GM12872 (cell line): Measurements from ENCODE around the gene RPL37A.
A peak's percentile ranks its signal among the peaks of the same experiment; 100 is the strongest.

Source experiments
- TF ChIP-seq, protein P1 (sequence below): IDR thresholded peaks from 3 replicates; pipeline ENCODE4 v1.5.1; 2011; ENCODE audit warnings: low read depth, mild to moderate bottlenecking, low read length, moderate library complexity; ENCODE audit not compliant: insufficient read depth

The RPL37A gene

DNA sequence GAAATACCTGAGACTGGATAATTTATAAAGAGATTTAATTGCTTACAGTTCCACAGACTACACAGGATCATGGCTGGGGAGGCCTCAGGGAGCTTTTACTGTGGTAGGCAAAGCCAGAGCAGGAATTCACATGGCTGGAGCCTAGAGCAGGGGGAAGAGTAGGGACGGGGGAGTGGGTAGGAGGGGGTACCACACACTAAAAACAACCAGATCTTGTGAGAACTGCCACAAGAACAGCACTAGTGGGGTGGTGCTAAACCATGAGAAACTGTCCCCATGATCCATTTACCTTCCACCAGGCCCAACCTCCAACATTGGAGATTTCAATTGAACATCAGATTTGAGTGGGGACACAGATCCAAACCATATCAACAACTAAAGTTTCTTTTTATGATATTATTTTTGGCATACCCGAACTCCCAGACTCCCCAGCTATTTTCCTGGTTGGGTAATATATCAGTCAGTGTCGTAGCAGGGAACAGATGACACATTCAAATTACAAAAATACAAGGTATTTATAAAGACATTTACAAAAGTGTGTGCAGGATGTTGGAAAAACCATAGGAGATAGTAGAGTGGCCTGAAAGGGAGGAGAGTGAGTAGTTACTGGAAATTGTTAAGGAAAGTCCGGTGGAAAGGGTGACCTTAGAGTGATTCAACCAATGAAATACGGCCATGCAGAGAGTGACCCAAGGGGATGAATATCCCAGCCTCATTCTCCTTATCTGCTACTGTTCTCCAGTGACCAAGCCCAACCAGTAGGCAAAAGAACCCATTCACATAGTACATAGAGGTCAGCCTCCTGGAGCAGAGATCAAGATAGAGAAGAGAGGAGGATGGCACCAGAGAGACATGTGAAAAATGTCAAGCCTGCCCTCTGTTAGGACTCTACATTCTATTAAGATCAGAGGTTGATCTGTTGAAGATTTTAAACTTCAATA lies 8.8 kb downstream of the RPL37A start:
- TF ChIP-seq, protein P1, sequence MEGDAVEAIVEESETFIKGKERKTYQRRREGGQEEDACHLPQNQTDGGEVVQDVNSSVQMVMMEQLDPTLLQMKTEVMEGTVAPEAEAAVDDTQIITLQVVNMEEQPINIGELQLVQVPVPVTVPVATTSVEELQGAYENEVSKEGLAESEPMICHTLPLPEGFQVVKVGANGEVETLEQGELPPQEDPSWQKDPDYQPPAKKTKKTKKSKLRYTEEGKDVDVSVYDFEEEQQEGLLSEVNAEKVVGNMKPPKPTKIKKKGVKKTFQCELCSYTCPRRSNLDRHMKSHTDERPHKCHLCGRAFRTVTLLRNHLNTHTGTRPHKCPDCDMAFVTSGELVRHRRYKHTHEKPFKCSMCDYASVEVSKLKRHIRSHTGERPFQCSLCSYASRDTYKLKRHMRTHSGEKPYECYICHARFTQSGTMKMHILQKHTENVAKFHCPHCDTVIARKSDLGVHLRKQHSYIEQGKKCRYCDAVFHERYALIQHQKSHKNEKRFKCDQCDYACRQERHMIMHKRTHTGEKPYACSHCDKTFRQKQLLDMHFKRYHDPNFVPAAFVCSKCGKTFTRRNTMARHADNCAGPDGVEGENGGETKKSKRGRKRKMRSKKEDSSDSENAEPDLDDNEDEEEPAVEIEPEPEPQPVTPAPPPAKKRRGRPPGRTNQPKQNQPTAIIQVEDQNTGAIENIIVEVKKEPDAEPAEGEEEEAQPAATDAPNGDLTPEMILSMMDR, result no peak

GRCh38 chr2:216508229-216508628 lies 9.6 kb downstream of the RPL37A start:
- TF ChIP-seq, protein P1, result no peak

DNA sequence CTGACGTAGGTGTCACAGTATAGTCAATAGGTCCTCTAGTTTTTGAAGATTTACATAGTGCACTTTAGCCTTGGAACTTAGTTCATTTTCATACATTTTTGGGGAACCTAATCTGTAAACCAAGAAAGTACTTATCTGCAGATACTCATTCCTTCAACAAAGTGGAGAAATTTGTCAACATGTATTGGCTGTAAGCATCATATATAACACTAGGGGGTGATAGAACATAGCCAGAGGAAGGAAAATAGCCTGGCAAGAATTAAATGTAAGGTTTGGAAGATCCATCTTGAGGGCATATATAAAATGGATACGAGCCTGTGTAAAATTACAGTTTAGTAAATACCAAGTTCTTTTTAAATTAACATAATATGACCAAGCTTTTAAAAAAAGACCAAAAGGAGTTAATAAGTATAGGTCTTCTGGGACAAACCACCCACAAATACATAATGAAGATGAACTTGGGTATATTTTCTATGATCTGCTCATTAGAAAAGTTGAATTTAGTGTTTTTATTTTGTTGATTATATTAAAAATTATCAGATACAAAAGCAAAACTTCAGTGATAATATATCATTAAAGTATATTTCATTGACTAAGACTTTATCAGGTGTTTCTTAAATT lies 18.2 kb downstream of the RPL37A start:
- TF ChIP-seq, protein P1, result peak; percentile 51; the same call in 2 of the 3 replicates

DNA sequence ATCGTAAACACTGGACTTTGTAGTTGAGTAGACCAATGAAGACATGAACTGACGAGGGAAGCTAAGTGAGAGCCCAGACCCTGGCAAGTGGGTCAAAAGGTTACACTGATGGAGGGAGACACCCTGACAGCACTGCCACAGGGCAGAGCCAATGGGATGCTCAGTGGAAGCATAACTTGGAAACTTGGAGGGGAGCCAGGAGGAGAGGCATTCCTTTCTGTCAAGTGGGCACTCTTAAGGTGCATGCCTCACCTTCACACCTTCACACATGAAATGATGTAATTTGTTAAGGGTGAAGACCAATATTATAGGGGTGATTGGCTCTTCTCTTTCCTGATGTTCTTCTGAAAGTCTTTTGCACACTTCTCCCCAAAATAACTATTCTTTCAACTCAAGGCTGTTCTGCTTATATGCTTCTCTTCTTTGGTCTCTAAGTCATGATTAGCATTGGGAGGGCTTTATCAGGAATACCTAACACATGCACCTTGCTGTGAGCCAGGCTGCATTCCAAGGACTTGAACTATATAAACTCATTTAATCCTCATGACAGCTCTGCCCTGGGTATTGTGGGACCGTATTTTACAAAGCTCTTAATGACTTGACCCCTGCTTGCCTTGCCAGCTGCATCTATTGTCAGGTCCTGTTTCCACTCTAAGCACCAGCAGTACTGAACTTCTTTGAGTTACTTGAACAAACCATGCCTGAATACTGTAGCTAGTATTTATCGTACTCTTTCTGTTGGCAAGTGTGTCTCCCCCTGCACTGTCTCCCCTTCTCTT lies 19.0 kb downstream of the RPL37A start:
- TF ChIP-seq, protein P1, result no peak

DNA sequence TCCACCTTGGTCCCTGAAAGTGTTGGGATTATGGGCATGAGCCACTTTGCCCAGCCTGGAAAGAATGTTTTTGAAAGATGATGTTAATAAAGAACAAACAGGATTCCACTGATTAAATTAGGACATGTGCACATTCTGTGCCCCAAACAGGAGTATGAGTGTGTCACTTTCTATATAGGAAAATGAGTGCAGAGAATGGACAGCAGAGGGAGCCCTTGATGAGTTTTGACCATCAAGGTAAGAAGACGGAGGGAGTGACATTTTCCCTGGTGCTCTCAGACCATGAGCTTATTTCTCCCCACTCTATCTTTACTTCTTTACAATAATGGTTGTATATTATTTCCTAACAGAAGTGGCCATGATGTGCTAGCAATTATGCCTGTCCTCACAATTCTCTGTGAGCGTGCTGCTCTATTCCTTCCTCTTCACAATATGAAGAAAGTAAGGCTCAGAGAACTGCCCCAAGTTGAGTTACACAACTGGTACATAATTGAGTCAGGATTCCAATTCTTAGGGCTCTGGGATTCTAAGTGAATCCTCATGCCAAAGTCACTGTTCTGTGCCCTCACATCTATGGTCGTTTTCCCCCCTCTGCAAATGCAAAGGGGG lies 20.6 kb downstream of the RPL37A start:
- TF ChIP-seq, protein P1, result peak; percentile 75

DNA sequence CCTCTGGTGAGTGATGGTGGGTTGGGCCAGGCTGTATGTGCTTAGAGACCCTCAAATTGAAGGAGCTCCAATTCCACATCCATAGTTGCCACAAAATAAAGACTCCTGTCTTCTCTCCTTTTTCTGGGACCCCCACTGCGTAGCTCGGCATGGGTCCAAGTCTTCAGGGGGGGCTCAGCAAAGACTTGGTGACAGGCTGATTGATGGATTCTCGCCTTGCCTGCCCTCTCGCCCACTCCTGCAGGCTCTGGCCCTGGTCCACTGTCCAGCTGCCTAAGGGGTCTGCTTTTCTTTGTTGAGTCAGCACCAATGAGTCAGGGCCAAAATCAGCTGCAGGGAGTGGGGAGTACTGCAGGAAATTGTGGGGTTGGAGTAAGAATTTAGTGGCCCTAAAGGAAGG lies 21.5 kb downstream of the RPL37A start:
- TF ChIP-seq, protein P1, result no peak

- TF ChIP-seq, protein P1, result no peak
These were observed 24.4 kb downstream of the RPL37A start for GRCh38 chr2:216522892-216523502.
